Right cardiac atrium (tissue), 5 donors: Measurements from ENCODE around the gene OLR1. TPM values are rescaled to one million over a fixed set of nuclear protein-coding genes. Genes with fewer than 3 reads are reported as not detected.
"Not testable (repeated sequence)": the region's sequence is repeated elsewhere in the genome, so short reads cannot be mapped to it uniquely, and the experiment has no call there.

ENCODE experiments used
- ATAC-seq, 2 donors: fragments of 200-7000 bp; cut with Tn5 transposase; one replicate each; pipeline versions ENCODE4 v1.8.0 to v1.9.1; 2020; ENCODE audit warnings: moderate library complexity in 2 of 2, mild to moderate bottlenecking in 1 of 2
- DNase-seq, 3 donors: peaks; one replicate each; pipeline ENCODE4 v3.0.0-alpha.2; 2020
- H3K27ac ChIP-seq: one replicate; pipeline ENCODE4 v1.5.1; 2013; ENCODE audit warnings: mild to moderate bottlenecking, low read length, control low read depth, moderate library complexity
- H3K27me3 ChIP-seq: one replicate; pipeline ENCODE4 v1.6.1; 2013; ENCODE audit not compliant: control insufficient read depth, insufficient read depth
- H3K4me1 ChIP-seq: one replicate; pipeline ENCODE4 v1.6.1; 2013; ENCODE audit warnings: low read length; ENCODE audit not compliant: control insufficient read depth, insufficient read depth
- H3K4me3 ChIP-seq: one replicate; pipeline ENCODE4 v1.5.1; 2013; ENCODE audit warnings: low read length, control low read depth
- H3K9me3 ChIP-seq: one replicate; pipeline ENCODE4 v1.6.1; 2013; ENCODE audit warnings: low read length; ENCODE audit not compliant: control insufficient read depth
- WGBS: extraction: QIAGEN DNeasy Blood & Tissue Kit; methylation state at CpG from one replicate; pipeline ENCODE4 v1.1.7; 2013; 5-methylcytosine and 5-hydroxymethylcytosine counted together
- intact Hi-C, 4 donors: fragments of 100-400 bp; cut with DNase I; formaldehyde crosslinking; loops; one replicate each; pipeline versions ENCODE4 v1.11.0 to v1.14.0; 2022 to 2023
- long read RNA-seq, 4 donors: library from polyadenylated mRNA; unstranded; transcript quantifications; one replicate each; pipeline ENCODE4 v2.0.0, GENCODE V29; 2020 to 2021
- polyA plus RNA-seq: library from polyadenylated mRNA; stranded (reverse); fragments of 200-250 nt; gene quantifications from one replicate; pipeline ENCODE4 v1.2.3, GENCODE V29; 2013
- total RNA-seq, 4 donors: library from RNA; stranded (reverse); fragmentation: NEBNext Ultra II Directional; extraction: Animal tissue kit (Norgen Biotek cat#: 25700); gene quantifications; one replicate each; pipeline ENCODE4 v1.2.1, GENCODE V29; 2021
- donor health status: healthy with polysubstance abuse.
- donor health status: DM: no; HTN: yes; CAD: no.
- donor health status: DM: no; HTN: no; CAD: no.
- donor health status: DM: no; HTN: yes; CAD: no; lungs with severe emphysema.
- donor health status: DM: yes; HTN: yes; CAD: no.

The OLR1 gene
- total RNA-seq: under 1 TPM; 0.60 to 0.81 (median 0.75) TPM
- polyA plus RNA-seq: 0.27 TPM
- long read RNA-seq, donor 1: 0 reads
- long read RNA-seq, donor 2: 0 reads
- long read RNA-seq, donor 3, partial matches to known transcripts: 1 of 4 reads
- long read RNA-seq, donor 3, other reads (novel, unspliced or antisense): 1 of 4 reads
- long read RNA-seq, donor 4: 0 reads

DNA sequence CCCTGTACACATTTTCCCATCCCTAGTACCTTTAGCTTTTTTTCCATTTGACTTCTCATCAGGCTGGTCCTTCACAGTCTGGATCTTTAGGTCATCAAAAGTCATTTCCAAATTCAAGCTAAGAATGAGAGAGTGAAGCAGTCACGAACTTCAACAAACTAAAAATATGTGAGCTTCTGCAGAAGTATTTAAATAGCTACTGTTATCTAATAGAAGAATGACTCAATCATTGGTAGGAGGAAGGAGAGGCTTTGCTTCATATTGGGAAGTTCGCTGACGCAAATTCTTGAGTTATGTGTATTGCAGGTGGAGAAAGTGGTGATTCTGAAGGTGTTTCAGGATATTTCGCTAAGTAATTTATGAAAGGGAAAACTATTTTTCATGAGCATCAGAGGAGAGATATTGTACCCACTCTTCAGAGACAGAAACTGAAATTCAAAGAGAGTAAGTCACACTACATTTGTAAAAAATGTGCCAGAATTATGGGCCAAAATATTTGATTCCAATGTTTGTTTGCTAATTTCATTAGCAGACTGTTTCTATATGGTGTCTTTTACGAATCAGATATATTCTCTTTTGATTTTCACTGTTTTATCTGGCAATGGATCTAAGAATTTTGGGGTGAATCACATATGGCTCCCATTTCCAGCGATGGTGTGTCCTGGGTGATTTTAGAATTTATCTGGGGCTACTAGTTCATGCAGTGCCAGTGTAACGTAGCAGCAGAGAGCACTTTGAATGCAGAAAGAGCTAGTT, at the start of gene OLR1:
Gene OLR1 (minus strand): TSS at position 160 of the 756 bp plus-strand sequence. CDS start 55 bp downstream, at position 105.
- intact Hi-C loops: no loop called here
- ATAC-seq (no peak), DNase-seq (no peak)
- Histone ChIP-seq H3K27me3 (no peaks in the 10 kb centered on the region), H3K27ac (no peak within 1 kb of the TSS), H3K9me3 (no peaks in the 10 kb centered on the region), H3K4me3 (no peak within 1 kb of the TSS), H3K4me1 (no peaks in the 10 kb centered on the region)
- WGBS: 60% methylated on average over 7 of the region's 7 CpGs

DNA sequence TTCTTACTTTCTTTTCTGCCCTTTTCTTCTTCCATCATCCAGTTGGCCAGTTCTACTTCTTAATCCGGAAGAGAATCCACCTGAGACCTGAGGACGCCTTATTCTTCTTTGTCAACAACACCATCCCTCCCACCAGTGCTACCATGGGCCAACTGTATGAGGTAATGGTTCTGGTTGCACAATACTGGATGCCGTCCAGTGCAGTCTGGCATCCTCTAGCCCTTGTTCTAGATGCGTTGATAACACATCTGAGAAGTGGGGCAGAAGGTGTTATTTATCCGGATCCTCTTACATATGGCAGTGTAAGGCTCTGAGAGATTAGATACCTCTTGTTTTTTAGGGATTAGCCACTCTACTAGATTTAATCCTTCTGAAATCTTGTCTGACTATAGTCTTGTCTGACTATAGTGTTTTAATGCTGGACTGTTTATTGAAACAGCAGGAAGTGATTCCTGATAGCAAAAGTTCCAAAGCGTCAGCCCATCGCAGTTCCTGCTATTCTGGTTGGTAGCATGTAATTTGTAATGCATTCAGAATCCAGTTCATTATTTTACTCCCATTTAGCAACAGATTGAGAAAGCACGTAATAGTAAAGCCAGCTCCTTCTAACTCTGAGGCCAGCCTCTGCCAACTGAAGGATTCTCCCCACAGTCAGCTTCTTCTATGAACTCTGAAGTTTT, 48.6 kb upstream of the OLR1 start:
- DNase-seq (peak; percentile 76 to 84 (median 81)), ATAC-seq (peak; percentile 96 to 97)
- Histone ChIP-seq H3K4me3 (no peak overlapping the region), H3K27ac (peak overlapping the region; percentile 67), H3K9me3 (no peaks in the 10 kb centered on the region), H3K27me3 (no peaks in the 10 kb centered on the region), H3K4me1 (peaks cover 3% of the 10 kb centered on the region)
- intact Hi-C loops: no loop called here
- WGBS: 23% methylated on average over 8 of the region's 8 CpGs

DNA sequence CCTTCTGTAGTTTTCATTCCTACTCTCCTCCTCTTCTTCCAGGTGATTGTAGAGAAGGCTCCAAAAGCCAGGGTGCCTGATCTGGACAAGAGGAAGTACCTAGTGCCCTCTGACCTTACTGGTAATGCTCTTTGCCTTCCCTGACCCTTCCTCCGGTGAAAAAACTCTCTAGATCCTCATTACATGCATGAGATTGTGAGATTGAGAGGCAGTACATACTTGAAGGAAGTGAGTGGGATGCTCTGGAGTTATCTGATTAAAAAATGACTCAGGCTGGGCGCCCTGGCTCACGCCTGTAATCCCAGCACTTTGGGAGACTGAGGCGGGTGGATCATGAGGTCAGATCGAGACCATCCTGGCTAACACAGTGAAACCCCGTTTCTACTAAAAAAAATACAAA, 46.1 kb upstream of the OLR1 start:
- ATAC-seq: no peak
- Histone ChIP-seq H3K27me3 (no peaks in the 10 kb centered on the region), H3K27ac (no peak overlapping the region), H3K9me3 (no peaks in the 10 kb centered on the region), H3K4me3 (no peak overlapping the region), H3K4me1 (peaks cover 3% of the 10 kb centered on the region)
- intact Hi-C loops: loop anchor here in 1 of 4 donors (10.0 kb wide), 1 partner anchor 63 kb away; no protein-coding TSS in a partner anchor
- 82% methylated on average over 6 of the region's 6 CpGs for WGBS
- no peak for DNase-seq

DNA sequence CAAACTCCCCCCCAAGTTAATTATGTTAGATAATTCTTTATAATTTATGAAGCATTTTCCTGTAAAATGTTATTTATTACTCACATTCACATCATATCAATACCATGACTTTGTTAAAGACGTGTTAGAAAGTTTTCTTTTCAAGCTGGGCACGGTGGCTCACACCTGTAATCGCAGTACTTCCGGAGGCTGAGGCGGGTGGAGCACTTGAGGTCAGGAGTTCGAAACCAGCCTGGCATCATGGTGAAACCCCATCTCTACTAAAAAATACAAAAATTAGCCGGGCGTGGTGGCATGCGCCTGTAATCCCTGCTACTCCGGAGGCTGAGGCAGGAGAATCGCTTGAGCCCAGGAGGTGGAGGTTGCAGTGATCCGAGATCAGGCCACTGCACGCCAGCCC, 44.0 kb upstream of the OLR1 start:
- not testable (repeated sequence) for H3K4me1 ChIP-seq, H3K4me3 ChIP-seq, H3K27me3 ChIP-seq, H3K9me3 ChIP-seq, DNase-seq, ATAC-seq
- intact Hi-C loops: loop anchor here in 1 of 4 donors (10.0 kb wide), 1 partner anchor 61 kb away; no protein-coding TSS in a partner anchor
- 90% methylated on average over 13 of the region's 13 CpGs for WGBS
- peak overlapping the region; percentile 13 for H3K27ac ChIP-seq

DNA sequence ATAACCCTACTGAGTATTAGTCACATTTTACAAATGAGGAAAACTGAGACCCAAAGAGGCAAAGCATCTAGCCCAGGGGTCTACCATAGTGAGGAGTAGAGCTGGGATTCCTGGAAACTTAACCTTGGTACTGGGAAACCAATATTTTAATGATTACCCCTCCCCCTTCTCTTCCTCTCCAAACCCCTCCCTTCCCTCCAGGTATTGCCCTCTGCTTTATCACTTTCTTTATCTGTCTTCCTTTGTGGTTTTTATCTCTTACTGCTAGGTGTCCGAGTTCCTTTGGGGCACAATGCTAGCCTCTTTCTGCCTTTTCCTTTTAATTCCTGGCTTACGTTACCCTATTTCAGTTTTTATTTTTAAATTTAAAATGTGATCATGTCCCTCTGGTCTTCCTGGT, 43.5 kb upstream of the OLR1 start:
- intact Hi-C loops: loop anchor here in 1 of 4 donors (10.0 kb wide), 1 partner anchor 61 kb away; no protein-coding TSS in a partner anchor

DNA sequence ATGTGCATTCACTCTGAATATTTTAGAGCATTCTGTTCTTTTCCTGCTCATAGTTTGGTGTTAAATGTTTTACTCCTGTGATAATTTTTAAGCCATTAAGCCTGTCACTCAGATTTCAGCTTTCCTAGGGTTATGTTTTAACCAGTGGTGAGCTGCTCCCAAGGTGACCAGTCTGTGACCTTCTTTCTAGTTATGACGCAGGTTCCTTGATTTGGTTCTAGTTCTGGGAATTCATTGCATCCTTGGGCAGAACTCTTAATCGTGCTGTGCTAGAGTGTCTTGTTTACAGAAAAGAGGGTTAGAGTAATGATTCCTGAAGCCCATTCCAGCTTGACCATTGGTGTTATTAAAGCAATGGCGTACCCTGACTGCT, 42.9 kb upstream of the OLR1 start:
- intact Hi-C loops: loop anchor here in 1 of 4 donors (10.0 kb wide), 1 partner anchor 60 kb away; no protein-coding TSS in a partner anchor

More for the DNA sequence above, 43.5 kb upstream of the OLR1 start:
- no peak for DNase-seq
- Histone ChIP-seq H3K4me1 (peaks cover 3% of the 10 kb centered on the region), H3K9me3 (no peaks in the 10 kb centered on the region), H3K4me3 (peak overlapping the region; percentile 92), H3K27me3 (no peaks in the 10 kb centered on the region), H3K27ac (peak overlapping the region; percentile 81)
- no peak for ATAC-seq
- WGBS: 49% methylated on average over 2 of the region's 2 CpGs

DNA sequence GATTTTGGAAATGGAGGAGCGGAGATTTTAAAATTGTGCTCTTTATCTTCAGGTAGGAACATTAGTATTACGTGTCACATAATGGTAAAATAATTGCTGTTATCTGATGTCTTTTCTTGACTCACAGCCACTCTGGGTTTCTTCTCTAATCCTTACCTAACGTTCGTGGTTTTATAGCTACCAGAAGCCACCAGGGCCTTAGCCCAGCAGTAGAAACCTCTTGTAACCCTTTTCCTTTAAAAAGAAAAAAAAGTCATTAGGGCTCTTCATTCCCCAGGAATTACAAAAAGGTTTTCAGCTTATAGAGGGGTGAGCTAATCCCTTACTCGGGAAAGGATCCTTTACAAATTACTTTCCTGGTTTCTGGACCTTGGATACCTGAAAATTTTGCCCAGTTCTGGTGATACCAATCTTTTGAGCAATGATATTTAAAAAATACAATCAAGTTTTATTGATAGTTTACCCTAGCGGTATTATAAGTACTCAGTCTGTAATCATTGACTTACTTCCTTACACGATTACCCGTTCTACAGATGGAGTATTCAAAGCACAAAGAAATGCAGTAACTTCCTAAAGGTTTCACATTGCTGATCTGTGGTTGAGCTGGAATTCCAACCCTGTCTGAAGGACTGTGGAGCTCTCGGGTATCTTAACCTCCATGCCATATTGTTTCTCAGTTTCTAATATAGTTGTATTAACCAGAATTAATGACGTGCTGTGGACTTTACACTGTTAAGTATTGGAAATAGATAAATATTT, 42.4 kb upstream of the OLR1 start:
- no peaks in the 10 kb centered on the region for H3K9me3 ChIP-seq
- peaks cover 3% of the 10 kb centered on the region for H3K4me1 ChIP-seq
- H3K4me3 ChIP-seq: peak overlapping the region; percentile 92
- peak overlapping the region; percentile 100 for H3K27ac ChIP-seq
- DNase-seq (no peak), ATAC-seq (no peak)
- intact Hi-C loops: loop anchor here in 1 of 4 donors (10.0 kb wide), 1 partner anchor 60 kb away; no protein-coding TSS in a partner anchor
- WGBS: 12% methylated on average over 10 of the region's 10 CpGs
- no peaks in the 10 kb centered on the region for H3K27me3 ChIP-seq

More for the DNA sequence above, 42.9 kb upstream of the OLR1 start:
- WGBS: 48% methylated on average over 3 of the region's 3 CpGs
- peaks cover 3% of the 10 kb centered on the region for H3K4me1 ChIP-seq
- H3K9me3 ChIP-seq: no peaks in the 10 kb centered on the region
- DNase-seq (no peak), ATAC-seq (no peak)
- H3K27ac ChIP-seq: peak overlapping the region; percentile 81
- no peaks in the 10 kb centered on the region for H3K27me3 ChIP-seq
- peak overlapping the region; percentile 92 for H3K4me3 ChIP-seq

DNA sequence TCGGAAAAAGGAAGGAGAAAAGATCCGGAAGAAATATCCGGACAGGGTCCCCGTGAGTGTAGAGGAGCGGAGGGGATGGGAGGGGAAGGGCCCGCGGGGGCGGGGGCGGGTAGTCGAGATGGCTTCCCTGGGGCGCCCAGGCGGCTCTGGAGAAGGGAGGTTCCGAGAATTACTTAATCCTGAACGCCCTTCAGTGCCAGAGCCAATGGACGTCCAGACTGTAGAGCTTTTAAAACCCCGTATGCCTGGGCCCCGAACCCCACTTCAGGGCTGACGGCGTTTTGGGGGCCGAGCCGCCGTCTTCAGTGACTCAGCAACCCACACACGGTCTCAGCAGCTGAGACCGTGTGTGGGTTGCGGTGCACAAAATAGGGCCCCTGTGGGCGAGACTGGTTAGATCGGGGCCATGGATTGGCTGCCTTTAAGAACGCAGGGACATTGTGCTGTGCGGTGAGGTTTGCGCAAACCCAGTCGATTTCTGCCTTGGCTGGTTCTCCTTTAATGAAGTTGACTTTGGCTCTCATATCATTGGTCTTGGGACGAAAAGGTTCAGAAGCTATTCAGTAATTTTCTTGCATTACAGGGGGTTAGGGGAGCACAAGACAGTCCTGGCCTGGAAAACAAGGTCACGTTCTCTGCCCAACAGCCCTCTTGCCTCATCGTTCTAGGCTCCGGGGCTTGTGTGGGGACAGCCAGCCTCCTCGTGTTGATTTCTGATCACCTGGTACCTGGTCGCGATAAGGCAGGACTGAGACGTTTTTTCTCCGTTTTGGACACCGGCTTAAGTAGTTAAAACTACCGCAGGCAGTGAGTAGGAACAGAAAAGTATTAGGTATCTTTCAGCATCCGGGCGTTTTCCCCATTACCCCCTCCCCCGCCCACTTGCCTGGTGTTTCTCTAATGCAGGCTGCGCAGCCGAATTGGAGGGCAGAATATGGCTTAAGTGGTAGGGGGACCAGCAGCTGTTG, 41.5 kb upstream of the OLR1 start:
- H3K4me1 ChIP-seq: peaks cover 3% of the 10 kb centered on the region
- no peaks in the 10 kb centered on the region for H3K9me3 ChIP-seq
- peak overlapping the region; percentile 92 for H3K4me3 ChIP-seq
- ATAC-seq (peak; percentile 71 to 73), DNase-seq (peak; percentile 82 to 90 (median 89))
- H3K27me3 ChIP-seq: no peaks in the 10 kb centered on the region
- H3K27ac ChIP-seq: peak overlapping the region; percentile 100
- WGBS: under 1% methylated on average over 47 of the region's 47 CpGs
- intact Hi-C loops: loop anchor here in 1 of 4 donors (10.0 kb wide), 1 partner anchor 59 kb away; no protein-coding TSS in a partner anchor

DNA sequence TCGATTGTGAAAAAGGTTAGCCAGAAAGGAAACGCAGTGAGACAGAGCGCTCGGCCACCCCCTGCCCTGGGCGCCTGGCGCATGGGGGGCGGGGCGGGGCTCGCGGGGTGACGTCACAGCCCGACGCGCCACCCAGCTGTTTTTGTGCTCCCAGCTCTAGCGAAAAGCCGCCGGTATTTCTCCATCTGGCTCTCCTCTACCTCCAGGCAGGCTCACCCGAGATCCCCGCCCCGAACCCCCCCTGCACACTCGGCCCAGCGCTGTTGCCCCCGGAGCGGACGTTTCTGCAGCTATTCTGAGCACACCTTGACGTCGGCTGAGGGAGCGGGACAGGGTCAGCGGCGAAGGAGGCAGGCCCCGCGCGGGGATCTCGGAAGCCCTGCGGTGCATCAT, 40.8 kb upstream of the OLR1 start, which contains the start of gene GABARAPL1:
Gene GABARAPL1 (plus strand): TSS at position 139 of the 393 bp plus-strand sequence. CDS start 253 bp downstream, at position 392.
- 1% methylated on average over 35 of the region's 35 CpGs for WGBS
- peak within 1 kb of the TSS; percentile 92 for H3K4me3 ChIP-seq
- ATAC-seq (peak; percentile 90 to 91), DNase-seq (peak; percentile 87 to 95 (median 95))
- peak within 1 kb of the TSS; percentile 100 for H3K27ac ChIP-seq
- no peaks in the 10 kb centered on the region for H3K27me3 ChIP-seq
- intact Hi-C loops: loop anchor here in 1 of 4 donors (10.0 kb wide), 1 partner anchor 58 kb away; no protein-coding TSS in a partner anchor
- peaks cover 3% of the 10 kb centered on the region for H3K4me1 ChIP-seq
- no peaks in the 10 kb centered on the region for H3K9me3 ChIP-seq
